Neural progenitor cell (in vitro differentiated cells): ENCODE results near the gene C11orf98. TPM values are rescaled to one million over a fixed set of nuclear protein-coding genes. Genes with fewer than 3 reads are reported as not detected.

ENCODE experiments used
- DNase-seq: peaks from one replicate; pipeline ENCODE4 v3.0.0-alpha.2; 2016; ENCODE audit warnings: low spot score
- H2AFZ ChIP-seq: fragments of 200-600 bp; sonication (generic); replicated peaks from 2 replicates; pipeline ENCODE4 v1.6.1; 2016; ENCODE audit warnings: antibody characterized with exemption
- H3F3A ChIP-seq: fragments of 200-600 bp; sonication (generic); 2 replicates; pipeline ENCODE4 v1.6.1; 2016; ENCODE audit warnings: antibody characterized with exemption, low read depth
- H3K27ac ChIP-seq: fragments of 200-600 bp; sonication (generic); 2 replicates; pipeline ENCODE4 v1.5.1; 2016; ENCODE audit warnings: mild to moderate bottlenecking
- H3K27me3 ChIP-seq: fragments of 200-600 bp; sonication (generic); 2 replicates; pipeline ENCODE4 v1.6.1; 2016; ENCODE audit warnings: mild to moderate bottlenecking, moderate library complexity
- H3K36me3 ChIP-seq: fragments of 200-600 bp; sonication (generic); 2 replicates; pipeline ENCODE4 v1.5.1; 2016
- H3K4me1 ChIP-seq: fragments of 200-600 bp; sonication (generic); 2 replicates; pipeline ENCODE4 v1.6.1; 2016; ENCODE audit warnings: mixed run types
- H3K4me2 ChIP-seq: fragments of 200-600 bp; sonication (generic); 2 replicates; pipeline ENCODE4 v1.6.1; 2016
- H3K4me3 ChIP-seq: fragments of 200-600 bp; sonication (generic); 2 replicates; pipeline ENCODE4 v1.5.1; 2016
- H3K79me2 ChIP-seq: fragments of 200-600 bp; sonication (generic); 2 replicates; pipeline ENCODE4 v1.6.1; 2016; ENCODE audit warnings: low read depth
- H3K9ac ChIP-seq: fragments of 200-600 bp; sonication (generic); 2 replicates; pipeline ENCODE4 v1.6.1; 2016
- H3K9me3 ChIP-seq: fragments of 200-600 bp; sonication (generic); 2 replicates; pipeline ENCODE4 v1.5.1; 2016; ENCODE audit warnings: low read depth
- H4K20me1 ChIP-seq: fragments of 200-600 bp; sonication (generic); 2 replicates; pipeline ENCODE4 v1.6.1; 2016; ENCODE audit warnings: low read depth
- H3K27ac Mint-ChIP-seq: 3 replicates; pipeline ENCODE4 v1.8.0; 2021; ENCODE audit warnings: mixed read lengths
- H3K27me3 Mint-ChIP-seq: 2 replicates; pipeline ENCODE4 v1.8.0; 2022; ENCODE audit warnings: low read depth, mild to moderate bottlenecking, inconsistent platforms, moderate library complexity, mixed read lengths; ENCODE audit not compliant: insufficient read depth
- H3K36me3 Mint-ChIP-seq: 3 replicates; pipeline ENCODE4 v1.8.0; 2021; ENCODE audit warnings: mixed read lengths
- H3K4me1 Mint-ChIP-seq: 3 replicates; pipeline ENCODE4 v1.8.0; 2021; ENCODE audit warnings: mixed read lengths
- H3K4me3 Mint-ChIP-seq: 3 replicates; pipeline ENCODE4 v1.8.0; 2021; ENCODE audit warnings: mild to moderate bottlenecking, moderate library complexity, mixed read lengths
- H3K9me3 Mint-ChIP-seq: 3 replicates; pipeline ENCODE4 v1.8.0; 2020; ENCODE audit warnings: mixed read lengths
- EZH2 ChIP-seq: fragments of 200-600 bp; sonication (generic); IDR thresholded peaks from 2 replicates; pipeline ENCODE4 v1.6.1; 2017; ENCODE audit warnings: antibody characterized with exemption, mild to moderate bottlenecking, moderate library complexity
- EZH2phosphoT487 ChIP-seq: fragments of 200-600 bp; sonication (generic); IDR thresholded peaks from 2 replicates; pipeline ENCODE4 v1.6.1; 2017; ENCODE audit warnings: antibody characterized with exemption
- total RNA-seq: library from RNA; depleted of rRNA; stranded (reverse); fragments of >200 nt; gene quantifications from 2 replicates; pipeline ENCODE4 v1.2.3, GENCODE V29; 2015; ENCODE audit warnings: low replicate concordance
- TF ChIP-seq, protein P1 (sequence below): fragments of 200-600 bp; sonication (generic); IDR thresholded peaks from 2 replicates; pipeline ENCODE4 v1.5.1; 2017; ENCODE audit warnings: antibody characterized with exemption, mild to moderate bottlenecking

The C11orf98 gene
- total RNA-seq, 1 donor from 2014 or later: 73.3 TPM

DNA sequence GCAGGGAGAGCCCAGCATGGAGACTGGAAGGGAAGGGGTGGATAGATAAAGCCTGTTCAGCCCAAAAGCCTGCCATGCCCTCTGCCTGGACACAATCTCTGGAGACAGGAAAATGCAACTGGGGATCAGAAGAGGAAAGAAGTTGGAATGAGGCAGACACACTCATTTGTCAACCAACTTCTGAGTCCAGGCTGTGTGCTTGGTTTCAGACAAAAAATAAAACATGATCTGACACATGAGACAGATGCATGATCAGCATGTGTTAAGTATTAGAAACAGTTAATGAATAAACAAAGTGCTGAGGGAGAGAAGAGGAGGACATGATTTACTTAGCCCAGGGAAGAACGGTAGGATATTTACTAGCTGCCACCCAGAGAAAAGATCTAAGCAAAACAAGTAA, 23.5 kb upstream of the C11orf98 start:
- Mint-ChIP-seq H3K4me1 (peaks cover 6% of the 10 kb centered on the region), H3K36me3 (peaks cover 8% of the 10 kb centered on the region), H3K27me3 (peaks cover 2% of the 10 kb centered on the region), H3K4me3 (no peak overlapping the region), H3K9me3 (no peaks in the 10 kb centered on the region), H3K27ac (no peak overlapping the region)
- Histone ChIP-seq H3K9me3 (no peaks in the 10 kb centered on the region), H3K79me2 (no peaks in the 10 kb centered on the region), H3K4me2 (no peak overlapping the region), H3K27me3 (no peaks in the 10 kb centered on the region), H3K27ac (no peak overlapping the region), H3F3A (peaks cover 7% of the 10 kb centered on the region), H2AFZ (no peak overlapping the region), H4K20me1 (no peaks in the 10 kb centered on the region), H3K36me3 (no peaks in the 10 kb centered on the region), H3K9ac (no peak overlapping the region), H3K4me1 (no peaks in the 10 kb centered on the region), H3K4me3 (no peak overlapping the region)
- TF ChIP-seq EZH2 (no peak), EZH2phosphoT487 (no peak)
- TF ChIP-seq, protein P1, sequence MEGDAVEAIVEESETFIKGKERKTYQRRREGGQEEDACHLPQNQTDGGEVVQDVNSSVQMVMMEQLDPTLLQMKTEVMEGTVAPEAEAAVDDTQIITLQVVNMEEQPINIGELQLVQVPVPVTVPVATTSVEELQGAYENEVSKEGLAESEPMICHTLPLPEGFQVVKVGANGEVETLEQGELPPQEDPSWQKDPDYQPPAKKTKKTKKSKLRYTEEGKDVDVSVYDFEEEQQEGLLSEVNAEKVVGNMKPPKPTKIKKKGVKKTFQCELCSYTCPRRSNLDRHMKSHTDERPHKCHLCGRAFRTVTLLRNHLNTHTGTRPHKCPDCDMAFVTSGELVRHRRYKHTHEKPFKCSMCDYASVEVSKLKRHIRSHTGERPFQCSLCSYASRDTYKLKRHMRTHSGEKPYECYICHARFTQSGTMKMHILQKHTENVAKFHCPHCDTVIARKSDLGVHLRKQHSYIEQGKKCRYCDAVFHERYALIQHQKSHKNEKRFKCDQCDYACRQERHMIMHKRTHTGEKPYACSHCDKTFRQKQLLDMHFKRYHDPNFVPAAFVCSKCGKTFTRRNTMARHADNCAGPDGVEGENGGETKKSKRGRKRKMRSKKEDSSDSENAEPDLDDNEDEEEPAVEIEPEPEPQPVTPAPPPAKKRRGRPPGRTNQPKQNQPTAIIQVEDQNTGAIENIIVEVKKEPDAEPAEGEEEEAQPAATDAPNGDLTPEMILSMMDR: no peak
- DNase-seq: no peak

DNA sequence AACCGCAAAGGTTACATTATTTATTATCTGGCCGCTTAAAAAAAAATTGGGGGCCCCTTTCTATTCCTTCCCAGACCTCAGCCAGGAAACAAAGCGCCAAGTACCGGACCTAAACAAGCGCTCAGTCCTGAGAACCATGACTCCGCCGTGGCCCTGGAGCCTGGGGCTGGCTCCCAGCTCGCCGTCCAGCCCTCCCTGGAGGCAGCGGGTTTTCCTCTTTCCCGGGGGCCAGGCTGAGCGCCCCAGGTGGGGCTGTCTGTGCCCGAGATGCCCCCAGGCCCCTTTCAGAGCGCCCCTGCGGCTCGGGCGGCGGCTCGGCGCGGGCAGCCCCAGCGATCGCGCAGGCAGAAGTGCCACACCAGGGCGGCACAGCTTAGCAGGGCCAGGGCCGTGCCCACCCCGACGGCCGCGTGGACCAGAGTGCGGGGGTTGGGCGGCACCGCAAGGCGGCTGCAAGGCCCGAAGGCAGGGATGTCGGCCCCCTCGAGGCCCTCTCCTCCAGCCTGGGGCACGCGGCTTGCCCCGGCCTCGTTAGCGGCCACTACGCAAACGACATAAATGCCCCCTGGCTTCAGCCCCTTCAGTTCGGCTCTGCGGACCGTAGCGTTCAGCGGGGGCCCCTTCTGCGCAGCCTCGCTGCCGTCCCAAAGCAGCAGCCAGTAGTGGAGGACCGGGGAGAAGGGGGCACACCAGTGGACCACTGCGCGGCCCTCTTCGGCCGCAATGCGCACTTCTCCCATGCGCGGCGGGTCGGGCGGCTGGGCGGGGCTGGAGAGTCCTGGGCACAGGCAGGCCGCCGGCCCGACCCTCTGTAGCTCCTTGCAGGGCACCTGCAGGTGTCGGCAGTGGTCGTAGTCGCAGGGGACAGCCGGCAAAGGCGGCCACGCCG, 22.7 kb upstream of the C11orf98 start:
- H3K9ac ChIP-seq: no peak overlapping the region
- H3K4me1 ChIP-seq: no peaks in the 10 kb centered on the region
- H3K27me3 ChIP-seq: no peaks in the 10 kb centered on the region
- peaks cover 7% of the 10 kb centered on the region for H3F3A ChIP-seq
- no peak for DNase-seq
- H3K79me2 ChIP-seq: no peaks in the 10 kb centered on the region
- H3K4me3 Mint-ChIP-seq: no peak overlapping the region
- no peak overlapping the region for H3K4me3 ChIP-seq
- H3K27ac Mint-ChIP-seq: no peak overlapping the region
- peaks cover 6% of the 10 kb centered on the region for H3K36me3 Mint-ChIP-seq
- TF ChIP-seq EZH2phosphoT487: no peak
- TF ChIP-seq, protein P1: no peak
- TF ChIP-seq EZH2: no peak
- H2AFZ ChIP-seq: no peak overlapping the region
- H3K9me3 Mint-ChIP-seq: no peaks in the 10 kb centered on the region
- H3K36me3 ChIP-seq: no peaks in the 10 kb centered on the region
- no peaks in the 10 kb centered on the region for H3K9me3 ChIP-seq
- peaks cover 6% of the 10 kb centered on the region for H3K4me1 Mint-ChIP-seq
- H4K20me1 ChIP-seq: no peaks in the 10 kb centered on the region
- no peak overlapping the region for H3K27ac ChIP-seq
- no peak overlapping the region for H3K4me2 ChIP-seq
- peaks cover 2% of the 10 kb centered on the region for H3K27me3 Mint-ChIP-seq

DNA sequence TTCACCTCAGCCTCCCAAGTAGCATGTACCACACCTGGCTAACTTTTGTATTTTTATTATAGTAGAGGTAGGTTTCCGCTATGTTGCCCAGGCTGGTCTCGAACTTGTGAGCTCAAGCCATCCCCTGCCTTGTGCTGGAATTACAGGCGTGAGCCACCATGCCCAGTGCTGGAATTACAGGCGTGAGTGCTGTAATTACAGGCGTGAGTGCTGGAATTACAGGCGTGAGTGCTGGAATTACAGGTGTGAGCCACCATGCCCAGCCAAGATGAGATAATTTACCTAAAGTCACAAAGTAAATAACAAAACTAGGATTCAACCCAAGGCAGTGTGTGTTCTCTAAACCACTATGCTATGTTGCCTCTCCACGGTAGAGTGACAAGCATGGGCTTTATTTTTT, 17.5 kb upstream of the C11orf98 start:
- Histone ChIP-seq H3K9me3 (no peaks in the 10 kb centered on the region), H3K4me3 (no peak overlapping the region), H3K27me3 (no peaks in the 10 kb centered on the region), H3K4me1 (peaks cover 7% of the 10 kb centered on the region), H2AFZ (no peak overlapping the region), H3K9ac (no peak overlapping the region), H4K20me1 (peaks cover 8% of the 10 kb centered on the region), H3F3A (peaks cover 25% of the 10 kb centered on the region), H3K27ac (no peak overlapping the region), H3K4me2 (no peak overlapping the region), H3K79me2 (peaks cover 17% of the 10 kb centered on the region), H3K36me3 (no peaks in the 10 kb centered on the region)
- no peak overlapping the region for H3K4me3 Mint-ChIP-seq
- H3K27ac Mint-ChIP-seq: no peak overlapping the region
- TF ChIP-seq, protein P1: no peak
- no peak for TF ChIP-seq EZH2phosphoT487
- no peak for TF ChIP-seq EZH2
- no peak for DNase-seq
- no peaks in the 10 kb centered on the region for H3K9me3 Mint-ChIP-seq
- peaks cover 6% of the 10 kb centered on the region for H3K36me3 Mint-ChIP-seq
- peaks cover 2% of the 10 kb centered on the region for H3K27me3 Mint-ChIP-seq
- peaks cover 20% of the 10 kb centered on the region for H3K4me1 Mint-ChIP-seq
